LNCaP clone FGC (cell line): Measurements from ENCODE around the gene SAT1.

ENCODE experiments used
- DNase-seq: peaks from one replicate; pipeline ENCODE4 v3.0.0-alpha.2; 2011; ENCODE audit warnings: low read depth
- H3K4me3 ChIP-seq: 2 replicates; pipeline ENCODE4 v1.5.1; 2011; ENCODE audit warnings: mild to moderate bottlenecking, low read depth, low read length, control low read depth
- CTCF ChIP-seq: IDR thresholded peaks from 2 replicates; pipeline ENCODE4 v1.5.1; 2012; ENCODE audit warnings: mild to moderate bottlenecking; ENCODE audit not compliant: control insufficient read depth, insufficient read depth; ENCODE audit errors: extremely low read depth

The SAT1 gene

GRCh38 chrX:23817979-23818336 is 35.0 kb downstream of the SAT1 start:
- no peak for TF ChIP-seq CTCF
- H3K4me3 ChIP-seq, result no peak overlapping the region
- no peak for DNase-seq

- H3K4me3 ChIP-seq, result no peak overlapping the region
- no peak for DNase-seq
- no peak for TF ChIP-seq CTCF
These were observed 36.6 kb downstream of the SAT1 start for GRCh38 chrX:23819385-23820234.

GRCh38 chrX:23820235-23820782 is 37.3 kb downstream of the SAT1 start:
- no peak for TF ChIP-seq CTCF
- DNase-seq, result no peak
- H3K4me3 ChIP-seq, result no peak overlapping the region

- no peak for TF ChIP-seq CTCF
- no peak overlapping the region for H3K4me3 ChIP-seq
- no peak for DNase-seq
These were observed 38.9 kb downstream of the SAT1 start for GRCh38 chrX:23821847-23822246.

- H3K4me3 ChIP-seq, result no peak overlapping the region
- TF ChIP-seq CTCF, result no peak
- DNase-seq, result peak; percentile 66
These were observed 39.4 kb downstream of the SAT1 start for GRCh38 chrX:23822397-23822796.

- H3K4me3 ChIP-seq, result no peak overlapping the region
- no peak for DNase-seq
- TF ChIP-seq CTCF, result no peak
These were observed 39.9 kb downstream of the SAT1 start for GRCh38 chrX:23822841-23823240.

- DNase-seq, result no peak
- TF ChIP-seq CTCF, result no peak
- H3K4me3 ChIP-seq, result no peak overlapping the region
These were observed 42.7 kb downstream of the SAT1 start for GRCh38 chrX:23825675-23826074.
